ENCODE data around the gene TYRO3.
A peak's percentile ranks its signal among the peaks of the same experiment; 100 is the strongest.

Gene TYRO3

DNA sequence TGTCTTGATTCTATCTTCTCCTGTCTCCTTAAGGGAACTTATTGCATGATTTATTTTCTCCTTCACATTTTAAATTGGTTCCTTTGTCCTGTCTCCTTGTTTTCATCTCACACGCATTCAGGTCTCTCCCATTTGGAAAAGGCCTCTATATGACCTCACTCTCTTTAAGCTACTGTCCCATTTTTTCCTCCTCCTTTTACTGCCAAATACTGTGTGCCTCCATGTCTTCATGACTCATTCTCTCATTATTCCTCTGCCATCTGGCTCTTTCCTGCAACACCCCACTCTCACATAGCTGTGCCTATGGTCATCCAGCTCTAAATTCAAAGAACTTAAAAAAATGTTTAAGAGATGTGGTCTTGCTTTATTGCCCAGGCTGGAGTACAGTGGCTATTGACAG, 48.0 kb downstream of the TYRO3 start:
- DNase-seq, result no peak

DNA sequence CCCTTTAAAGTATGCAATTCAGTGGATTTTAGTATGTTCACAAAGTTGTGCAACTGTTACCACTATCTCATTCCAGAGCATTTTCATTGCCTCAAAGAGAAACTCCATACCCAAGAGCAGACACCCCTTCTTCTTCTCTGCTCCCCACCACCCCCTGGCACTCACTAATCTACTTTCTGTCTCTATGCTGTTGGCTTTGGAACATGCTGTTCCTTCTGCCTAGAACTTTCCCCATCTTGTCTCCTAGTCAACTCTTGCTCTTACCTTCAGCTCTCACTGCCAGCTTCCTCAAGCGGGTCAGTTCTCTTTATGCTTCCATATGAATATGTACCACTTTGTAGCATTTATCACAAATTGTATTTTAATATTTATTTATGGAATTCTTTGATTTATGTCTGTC, 50.1 kb downstream of the TYRO3 start:
- DNase-seq, result no peak

DNA sequence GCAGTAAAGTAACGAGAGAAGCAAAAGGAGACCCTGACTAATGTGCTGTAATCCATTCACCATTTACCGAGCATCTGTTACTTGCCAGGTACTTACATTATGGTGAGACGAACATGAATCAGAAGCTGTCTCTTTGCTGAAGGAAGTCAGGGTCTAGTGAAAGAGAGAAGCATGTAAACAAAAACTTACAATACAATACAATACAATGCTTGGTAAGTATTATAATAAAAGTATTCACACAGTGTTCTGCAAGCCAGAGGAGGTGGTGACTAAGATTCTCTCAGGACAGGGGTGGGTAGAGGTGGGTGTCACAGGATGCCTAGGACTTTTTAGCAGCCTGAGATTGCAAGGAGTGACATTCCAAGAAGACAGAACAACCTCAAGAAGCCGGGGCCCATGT, 51.0 kb downstream of the TYRO3 start:
- DNase-seq, result no peak

DNA sequence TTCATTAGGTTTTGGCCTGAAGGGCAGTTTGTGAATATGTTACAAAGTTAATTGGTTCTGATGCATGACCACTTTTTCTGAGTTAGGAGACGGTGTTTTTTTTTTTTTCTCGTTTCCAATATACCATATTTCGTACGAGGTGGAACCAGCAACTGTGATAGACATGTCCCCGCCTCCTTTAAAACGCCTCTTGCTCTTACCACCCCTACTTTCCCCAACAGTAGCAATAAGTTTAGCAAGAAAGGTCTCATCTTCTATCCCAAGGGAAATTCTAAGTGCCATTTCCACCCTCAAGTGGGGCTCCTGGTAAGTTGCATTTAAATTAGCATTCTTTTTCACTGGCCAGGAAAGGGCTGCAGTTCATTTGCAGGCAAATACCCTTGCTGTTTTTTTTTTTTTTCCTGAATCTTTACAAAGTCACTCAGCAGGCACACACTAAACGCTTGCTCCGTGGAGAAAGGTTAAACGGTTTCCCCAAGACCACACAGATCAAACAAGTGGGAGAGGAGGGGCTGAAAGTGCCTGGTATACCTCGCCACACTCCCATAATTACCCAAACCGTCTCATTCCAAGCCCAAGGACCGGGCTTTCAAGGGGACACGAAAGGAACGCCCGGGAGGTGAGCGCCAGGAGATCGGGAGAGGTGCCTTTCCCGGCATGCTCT, 61.7 kb downstream of the TYRO3 start:
- DNase-seq, result peak in 1 of 2 experiments; percentile 6

DNA sequence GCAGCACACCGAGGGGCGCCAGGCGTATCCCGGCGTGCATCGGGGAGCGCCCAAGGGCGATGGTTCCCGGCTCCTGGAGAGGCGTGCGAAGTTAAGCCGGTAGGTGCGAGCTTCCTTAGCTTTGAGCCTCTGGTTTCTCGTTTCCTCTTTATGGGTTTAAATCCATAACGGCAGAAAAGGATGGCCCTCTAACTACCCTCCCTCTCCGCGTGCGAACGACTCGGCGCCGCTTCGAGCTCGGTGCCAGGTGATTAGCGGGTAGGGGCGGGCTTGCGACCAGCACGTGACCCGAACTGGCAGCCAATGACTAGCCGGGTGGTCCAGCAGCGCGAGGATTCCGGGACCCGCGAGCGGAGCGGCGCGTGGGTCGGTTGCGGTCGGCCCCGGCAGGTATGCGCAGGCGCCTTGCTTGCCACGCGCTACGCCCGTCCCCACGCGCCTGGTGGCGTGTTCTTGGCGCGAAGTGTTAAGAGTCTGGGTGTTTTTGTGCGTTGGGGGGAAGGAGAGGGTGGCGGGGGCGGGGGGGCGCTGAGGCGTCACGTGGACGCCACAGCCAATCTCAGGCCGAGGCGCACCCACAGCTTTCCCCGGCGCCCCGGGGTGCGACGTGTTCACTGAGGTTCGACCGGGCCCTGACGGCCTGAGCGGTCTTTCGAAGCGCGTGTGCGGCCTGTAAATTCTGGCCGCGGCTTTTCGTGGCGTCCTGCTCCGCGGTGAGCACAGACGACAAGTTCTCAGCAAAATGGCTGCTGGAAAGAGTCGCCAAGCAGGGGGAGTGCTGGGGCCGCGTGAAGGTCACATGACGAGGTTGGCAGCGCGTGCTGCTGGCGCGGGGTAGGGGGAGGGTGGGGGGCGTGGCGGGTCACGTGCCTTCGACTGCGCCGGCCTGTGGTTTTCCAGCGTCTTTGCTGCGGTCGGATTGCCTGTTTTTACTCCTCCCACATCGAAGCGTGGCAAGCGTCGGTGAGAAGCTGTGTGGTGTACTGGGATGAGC, 62.5 kb downstream of the TYRO3 start:
- peak; percentile 78 to 86 for DNase-seq

DNA sequence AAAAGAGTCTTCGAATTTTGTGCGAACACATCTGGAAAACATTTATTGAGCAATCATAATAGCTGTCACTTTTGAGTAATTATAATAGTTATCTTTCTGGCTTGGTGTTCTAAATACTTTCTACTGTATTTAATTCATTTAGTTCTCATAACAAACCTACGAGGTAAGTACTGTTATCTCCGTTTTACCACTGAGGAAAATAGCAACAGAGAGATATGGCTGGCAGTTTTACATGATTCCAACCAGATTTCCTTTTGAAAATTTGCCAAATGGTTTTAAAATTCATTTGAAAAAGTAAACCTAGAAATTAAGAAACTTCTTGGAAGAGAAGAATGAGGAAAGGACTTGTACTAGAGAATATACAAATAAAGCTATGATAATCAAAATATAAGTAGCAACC, 63.9 kb downstream of the TYRO3 start:
- DNase-seq, result no peak

DNA sequence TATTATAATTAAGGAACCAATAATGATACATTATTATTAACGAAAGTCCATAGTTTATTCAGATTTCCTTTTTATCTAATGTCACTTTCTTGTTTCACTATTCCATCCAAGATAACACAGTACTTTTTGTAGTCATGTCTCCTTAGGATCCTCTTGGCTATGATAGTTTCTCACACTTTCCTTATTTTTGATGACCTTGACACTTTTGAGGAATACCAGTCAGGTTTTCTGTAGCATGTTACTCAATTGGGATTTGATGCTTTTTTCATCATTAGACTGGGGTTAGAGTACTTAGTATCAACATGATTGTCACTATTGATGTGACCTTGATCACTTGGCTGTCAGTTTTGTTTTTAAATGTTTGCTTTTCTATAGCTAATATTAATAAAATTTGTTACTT, 68.2 kb downstream of the TYRO3 start:
- no peak for DNase-seq

DNA sequence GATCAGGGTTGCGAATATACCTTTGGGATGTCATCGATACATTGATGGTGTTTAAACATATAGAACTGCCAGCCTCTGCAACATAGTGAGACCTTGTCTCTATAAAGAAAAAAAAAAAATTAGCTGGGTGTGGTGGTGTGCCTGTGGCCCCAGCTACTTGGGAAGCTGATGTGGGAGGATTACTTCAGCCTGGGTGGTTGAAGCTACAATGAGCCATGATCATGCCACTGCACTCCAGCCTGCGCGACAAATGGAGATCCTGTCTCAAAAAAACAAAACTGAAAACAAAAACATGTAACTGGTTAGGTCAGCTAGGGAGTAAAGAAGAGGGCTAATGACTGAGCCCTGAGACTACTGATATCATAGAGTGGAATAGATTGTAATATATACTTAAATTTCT, 70.5 kb downstream of the TYRO3 start:
- no peak for DNase-seq

DNA sequence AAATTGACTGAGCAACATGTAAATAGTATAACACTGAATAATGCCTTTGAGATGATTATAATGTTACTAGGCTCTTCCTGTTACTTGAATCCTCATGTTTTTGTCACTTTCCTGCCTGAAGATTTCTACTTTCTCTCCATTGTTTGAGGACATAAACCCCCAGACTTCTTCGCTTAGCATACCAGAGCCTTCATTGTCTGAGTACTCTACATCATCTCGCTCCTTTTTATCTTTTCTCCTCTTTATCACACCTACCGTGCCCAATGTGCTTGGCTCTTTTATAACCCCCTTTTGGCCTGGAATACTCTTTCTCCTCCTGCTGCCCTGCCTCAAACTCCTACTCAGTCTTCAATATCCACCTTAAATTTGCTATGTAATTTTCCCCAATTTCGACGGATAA, 70.9 kb downstream of the TYRO3 start:
- no peak for DNase-seq

DNA sequence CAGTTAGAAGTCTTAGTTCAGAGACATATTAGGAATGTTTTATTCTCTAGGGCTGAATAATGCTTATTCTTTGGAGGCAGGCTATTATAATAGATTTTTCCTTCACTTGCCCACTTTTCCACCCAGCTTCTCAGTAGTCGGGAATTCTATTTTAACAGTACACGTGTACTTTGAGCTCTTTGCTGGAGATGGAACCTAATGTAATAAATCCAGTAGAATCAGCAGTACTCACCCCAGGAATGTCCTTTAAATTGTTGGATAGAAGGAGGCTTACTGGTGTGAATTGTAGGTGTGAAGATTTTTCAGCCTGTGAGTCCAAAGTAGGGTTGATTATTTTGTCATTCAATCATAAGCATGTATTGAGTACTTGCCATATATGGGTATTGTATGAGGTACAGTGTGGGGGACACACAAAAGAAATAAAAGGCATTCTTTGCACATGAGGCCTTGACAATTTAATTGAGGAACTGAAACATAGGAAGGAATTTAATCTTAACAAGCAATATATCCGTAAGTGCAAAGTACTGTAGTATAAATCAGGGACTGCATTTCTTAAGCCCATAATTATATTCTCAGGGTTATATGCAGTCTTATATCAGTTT, 71.7 kb downstream of the TYRO3 start:
- DNase-seq, result no peak

DNA sequence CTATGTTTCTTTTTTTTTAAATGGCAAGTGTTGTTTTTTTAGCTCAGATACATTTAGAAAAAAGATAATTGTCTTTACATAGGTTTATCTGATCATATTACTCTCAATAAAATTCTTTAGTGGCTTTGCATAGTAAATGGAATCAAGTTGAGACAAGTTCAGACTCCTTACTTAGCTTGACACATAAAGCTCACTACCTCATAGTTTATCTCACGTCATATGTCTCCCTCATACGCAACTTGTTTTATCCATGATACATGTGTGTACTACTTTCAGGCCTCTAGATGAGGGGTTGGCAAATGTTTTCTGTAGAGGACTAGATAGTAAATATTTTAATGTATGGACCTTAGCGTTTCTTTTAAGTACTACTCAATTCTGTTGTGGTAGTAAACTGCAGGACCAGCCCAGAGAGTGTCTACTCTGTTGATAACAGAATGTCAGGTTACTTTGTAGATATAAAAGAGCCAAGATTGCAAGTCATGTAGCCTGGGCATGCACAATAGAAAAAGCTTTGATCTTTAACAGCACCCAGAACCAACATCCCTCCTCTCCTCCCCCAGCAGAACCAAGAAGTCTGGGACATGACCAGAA, 73.0 kb downstream of the TYRO3 start:
- no peak for DNase-seq

All from activated CD4-positive, alpha-beta T cell treated with anti-CD3 and anti-CD28 coated beads, Interleukin-2, amount 50 U/mL, for 4 hours (primary cell).